Activated B cell treated with CpG ODN at 0.5 μM for 24 hours (primary cell): ENCODE data around the gene HMGA1. TPM values are rescaled to one million over a fixed set of nuclear protein-coding genes. Genes with fewer than 3 reads are reported as not detected.
"Not testable (repeated sequence)": the region's sequence is repeated elsewhere in the genome, so short reads cannot be mapped to it uniquely, and the experiment has no call there.

Source experiments
- ATAC-seq: fragments of 200-7000 bp; cut with Tn5 transposase; one replicate; pipeline ENCODE4 v1.10.0; 2021; ENCODE audit warnings: low read depth, mild to moderate bottlenecking, moderate library complexity
- CTCF ChIA-PET: fragments of 350-600 bp; sonication (Branson Sonifier 250); formaldehyde crosslinking; loops from one replicate; lab custom pipeline; 2021; ENCODE audit warnings: antibody characterized with exemption; lab: Charles Lee
- POLR2A ChIA-PET: fragments of 350-600 bp; sonication (Branson Sonifier 250); formaldehyde crosslinking; loops from one replicate; lab custom pipeline; 2021; ENCODE audit warnings: antibody characterized with exemption; lab: Charles Lee
- DNase-seq: peaks from one replicate; pipeline ENCODE4 v3.0.0; 2022
- H3K27ac Mint-ChIP-seq: one replicate; pipeline ENCODE4 v1.8.0; 2020; ENCODE audit warnings: mixed read lengths
- H3K27me3 Mint-ChIP-seq: one replicate; pipeline ENCODE4 v1.8.0; 2021; ENCODE audit warnings: mixed read lengths
- H3K36me3 Mint-ChIP-seq: one replicate; pipeline ENCODE4 v1.8.0; 2021; ENCODE audit warnings: low read depth, mixed read lengths
- H3K4me1 Mint-ChIP-seq: one replicate; pipeline ENCODE4 v1.8.0; 2021; ENCODE audit warnings: mixed read lengths
- H3K4me3 Mint-ChIP-seq: one replicate; pipeline ENCODE4 v1.8.0; 2020; ENCODE audit warnings: mild to moderate bottlenecking, mixed read lengths
- H3K9me3 Mint-ChIP-seq: one replicate; pipeline ENCODE4 v1.8.0; 2020; ENCODE audit warnings: mixed read lengths
- intact Hi-C: fragments of 100-400 bp; cut with micrococcal nuclease; formaldehyde crosslinking; loops from one replicate; pipeline ENCODE4 v1.15.1; 2024
- total RNA-seq: library from RNA; stranded (reverse); gene quantifications from 2 replicates; pipeline ENCODE4 v1.2.3, GENCODE V29; 2022
- TF ChIP-seq, protein P1 (sequence below): fragments of 200-600 bp; IDR thresholded peaks from one replicate; pipeline ENCODE4 v1.8.0; 2022; ENCODE audit warnings: antibody characterized with exemption, mild to moderate bottlenecking

The HMGA1 gene
- total RNA-seq, 1 donor from 2014 or later: 188 TPM

DNA sequence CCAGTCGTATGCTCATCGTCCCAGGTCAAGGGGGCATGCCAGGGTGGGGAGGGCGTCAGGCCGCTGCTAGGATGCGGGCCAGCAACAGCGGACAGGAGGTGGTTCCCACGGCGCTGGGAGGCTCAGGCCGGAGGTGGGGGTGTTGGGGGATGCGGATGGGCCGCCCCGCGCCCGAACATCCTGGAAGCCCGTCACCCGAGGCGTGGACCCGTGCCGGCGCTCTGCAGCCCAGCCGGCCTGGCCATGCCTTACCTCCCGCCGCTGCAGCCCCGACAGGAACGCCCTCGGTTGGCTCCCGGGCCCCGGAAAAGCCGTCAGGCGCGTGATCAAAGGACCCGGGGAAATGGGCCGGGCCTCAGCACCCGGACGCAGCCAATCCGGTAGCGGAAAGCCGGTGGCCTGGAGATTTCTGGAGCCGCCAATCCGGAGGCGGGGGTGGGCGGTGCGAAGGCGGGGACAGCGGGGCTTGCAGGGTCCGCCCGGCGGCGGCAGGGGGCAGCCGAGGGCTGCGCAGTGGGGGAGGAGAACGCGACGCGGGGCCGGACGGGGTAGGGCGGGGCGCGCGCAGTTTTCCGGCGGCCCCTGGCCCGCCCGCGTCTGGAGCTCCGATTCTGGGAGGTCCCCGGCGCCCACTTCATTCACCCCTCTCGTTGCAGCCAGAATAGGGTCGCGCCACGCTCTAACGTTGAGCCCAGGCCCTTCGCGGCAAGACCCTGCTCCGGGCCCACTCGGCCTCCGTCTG is 12.2 kb downstream of the HMGA1 start, which contains the start of gene SMIM29:
SMIM29 (minus strand) TSS at position 280 of the 742 bp plus-strand sequence. CDS start 1,215 bp downstream, outside the sequence.
- Mint-ChIP-seq H3K4me3 (peak within 1 kb of the TSS; percentile 95), H3K27me3 (no peaks in the 10 kb centered on the region), H3K27ac (peak within 1 kb of the TSS; percentile 96), H3K36me3 (peaks cover 28% of the 10 kb centered on the region), H3K4me1 (peaks cover 53% of the 10 kb centered on the region), H3K9me3 (no peaks in the 10 kb centered on the region)
- TF ChIP-seq, protein P1, sequence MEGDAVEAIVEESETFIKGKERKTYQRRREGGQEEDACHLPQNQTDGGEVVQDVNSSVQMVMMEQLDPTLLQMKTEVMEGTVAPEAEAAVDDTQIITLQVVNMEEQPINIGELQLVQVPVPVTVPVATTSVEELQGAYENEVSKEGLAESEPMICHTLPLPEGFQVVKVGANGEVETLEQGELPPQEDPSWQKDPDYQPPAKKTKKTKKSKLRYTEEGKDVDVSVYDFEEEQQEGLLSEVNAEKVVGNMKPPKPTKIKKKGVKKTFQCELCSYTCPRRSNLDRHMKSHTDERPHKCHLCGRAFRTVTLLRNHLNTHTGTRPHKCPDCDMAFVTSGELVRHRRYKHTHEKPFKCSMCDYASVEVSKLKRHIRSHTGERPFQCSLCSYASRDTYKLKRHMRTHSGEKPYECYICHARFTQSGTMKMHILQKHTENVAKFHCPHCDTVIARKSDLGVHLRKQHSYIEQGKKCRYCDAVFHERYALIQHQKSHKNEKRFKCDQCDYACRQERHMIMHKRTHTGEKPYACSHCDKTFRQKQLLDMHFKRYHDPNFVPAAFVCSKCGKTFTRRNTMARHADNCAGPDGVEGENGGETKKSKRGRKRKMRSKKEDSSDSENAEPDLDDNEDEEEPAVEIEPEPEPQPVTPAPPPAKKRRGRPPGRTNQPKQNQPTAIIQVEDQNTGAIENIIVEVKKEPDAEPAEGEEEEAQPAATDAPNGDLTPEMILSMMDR: no peak
- ChIA-PET POLR2A (interaction anchor here (0.5 to 5.1 kb wide), 19 partner anchors 9 to 360 kb away, joined by 3 to 70 read pairs (median 7); partner anchors contain the start of genes HMGA1, NUDT3 and RPS10), CTCF (interaction anchor here (0.6 to 5.4 kb wide), 26 partner anchors 12 to 891 kb away, joined by 3 to 168 read pairs (median 5); partner anchors contain the start of genes HMGA1, NUDT3 and RPS10)
- intact Hi-C loops: loop anchor here (1.0 to 5.0 kb wide), 11 partner anchors 12 to 993 kb away; partner anchors contain the start of gene NUDT3
- ATAC-seq (peak; percentile 90), DNase-seq (peak; percentile 98)

DNA sequence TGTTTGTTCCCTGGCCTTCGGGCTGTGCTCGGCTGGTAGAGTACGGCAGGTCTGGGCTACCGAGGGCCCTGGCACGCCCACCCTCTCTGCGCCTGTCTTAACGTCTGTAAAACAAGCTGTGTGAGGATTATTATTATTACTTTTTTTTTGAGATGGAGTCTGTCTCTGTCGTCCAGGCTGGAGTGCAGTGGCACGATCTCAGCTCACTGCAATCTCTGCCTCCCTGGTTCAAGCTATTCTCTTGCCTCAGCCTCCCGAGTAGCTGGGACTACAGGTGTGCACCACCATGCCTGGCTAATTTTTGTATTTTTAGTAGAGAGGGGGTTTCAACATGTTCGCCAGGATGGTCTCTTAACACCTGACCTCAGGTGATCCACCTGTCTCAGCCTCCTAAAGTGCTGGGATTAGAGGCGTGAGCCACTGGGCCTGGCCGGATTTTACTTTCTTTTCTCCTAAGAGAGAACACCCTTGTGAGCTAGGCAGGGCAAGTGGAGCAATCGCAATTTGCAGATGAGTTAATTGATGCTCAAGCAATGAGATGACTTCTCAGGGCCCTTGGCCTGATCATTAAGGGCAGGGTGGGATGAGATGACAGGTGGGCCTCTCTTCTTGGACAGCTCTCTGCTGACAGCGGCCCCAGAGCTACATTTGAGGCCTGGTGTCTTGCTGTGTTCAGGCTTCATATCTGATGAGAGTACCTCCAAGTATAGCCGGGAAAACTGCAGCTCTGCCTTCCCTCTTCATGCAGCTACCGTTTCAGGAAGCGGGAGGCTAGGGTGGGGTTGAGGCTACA is 13.0 kb downstream of the HMGA1 start:
- peaks cover 20% of the 10 kb centered on the region for H3K36me3 Mint-ChIP-seq
- peak overlapping the region; percentile 95 for H3K4me3 Mint-ChIP-seq
- DNase-seq (no peak), ATAC-seq (peak; percentile 39)
- H3K27ac Mint-ChIP-seq: peak overlapping the region; percentile 96
- CTCF ChIA-PET: interaction anchor here (0.6 to 5.4 kb wide), 26 partner anchors 13 to 890 kb away, joined by 3 to 168 read pairs (median 5); partner anchors contain the start of genes HMGA1, NUDT3 and RPS10
- intact Hi-C loops: loop anchor here (1.0 to 5.0 kb wide), 11 partner anchors 12 to 993 kb away; partner anchors contain the start of gene NUDT3
- no peaks in the 10 kb centered on the region for H3K27me3 Mint-ChIP-seq
- no peaks in the 10 kb centered on the region for H3K9me3 Mint-ChIP-seq
- POLR2A ChIA-PET: interaction anchor here (0.6 to 5.1 kb wide), 19 partner anchors 8 to 360 kb away, joined by 3 to 70 read pairs (median 7); partner anchors contain the start of genes HMGA1, NUDT3 and RPS10
- TF ChIP-seq, protein P1: no peak
- H3K4me1 Mint-ChIP-seq: peaks cover 48% of the 10 kb centered on the region

DNA sequence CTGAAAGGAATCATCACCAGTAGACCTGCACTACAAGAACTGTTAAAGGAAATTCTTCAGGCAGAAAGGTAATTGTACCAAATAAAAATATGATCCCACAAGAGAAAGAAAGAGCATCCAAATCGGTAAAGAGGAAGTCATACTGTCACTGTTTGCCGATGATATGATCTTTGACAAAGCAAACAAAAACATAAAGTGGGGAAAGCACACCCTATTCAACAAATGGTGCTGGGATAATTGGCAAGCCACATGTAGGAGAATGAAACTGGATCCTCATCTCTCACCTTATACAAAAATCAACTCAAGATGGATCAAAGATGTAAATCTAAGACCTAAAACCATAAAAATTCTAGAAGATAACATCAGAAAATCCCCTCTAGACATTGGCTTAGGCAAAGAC is 15.7 kb downstream of the HMGA1 start:
- H3K27ac Mint-ChIP-seq: peak overlapping the region; percentile 30
- ATAC-seq, H3K4me3 Mint-ChIP-seq, H3K9me3 Mint-ChIP-seq, CTCF ChIA-PET, intact Hi-C loops, H3K27me3 Mint-ChIP-seq, POLR2A ChIA-PET, DNase-seq, H3K36me3 Mint-ChIP-seq: not testable (repeated sequence)
- peaks cover 29% of the 10 kb centered on the region for H3K4me1 Mint-ChIP-seq

DNA sequence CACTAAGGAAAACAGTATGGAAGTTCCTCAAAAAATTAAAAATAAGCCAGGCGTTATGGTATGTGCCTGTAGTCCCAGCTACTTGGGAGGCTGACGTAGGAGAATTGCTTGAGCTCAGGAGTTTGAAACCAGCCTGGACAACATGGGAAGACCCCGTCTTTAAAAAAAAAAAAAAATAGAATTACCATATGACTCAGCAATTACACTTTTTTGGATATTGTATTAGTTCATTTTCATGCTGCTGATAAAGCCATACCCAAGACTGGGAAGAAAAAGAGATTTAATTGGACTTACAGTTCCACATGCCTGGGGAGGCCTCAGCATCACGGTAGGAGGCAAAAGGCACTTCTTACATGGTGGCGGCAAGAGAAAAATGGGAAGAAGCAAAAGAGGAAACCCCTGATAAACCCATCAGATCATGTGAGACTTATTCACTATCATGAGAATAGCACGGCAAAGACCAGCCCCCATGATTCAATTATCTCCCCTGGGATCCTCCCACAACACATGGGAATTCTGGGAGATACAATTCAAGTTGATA is 22.9 kb downstream of the HMGA1 start:
- H3K4me1 Mint-ChIP-seq: no peaks in the 10 kb centered on the region
- ChIA-PET POLR2A (no interaction called here), CTCF (no interaction called here)
- no peak for ATAC-seq
- peaks cover 6% of the 10 kb centered on the region for H3K9me3 Mint-ChIP-seq
- intact Hi-C loops: no loop called here
- H3K36me3 Mint-ChIP-seq: peaks cover 2% of the 10 kb centered on the region
- TF ChIP-seq, protein P1: no peak
- DNase-seq: no peak
- no peak overlapping the region for H3K4me3 Mint-ChIP-seq
- no peak overlapping the region for H3K27ac Mint-ChIP-seq
- no peaks in the 10 kb centered on the region for H3K27me3 Mint-ChIP-seq

DNA sequence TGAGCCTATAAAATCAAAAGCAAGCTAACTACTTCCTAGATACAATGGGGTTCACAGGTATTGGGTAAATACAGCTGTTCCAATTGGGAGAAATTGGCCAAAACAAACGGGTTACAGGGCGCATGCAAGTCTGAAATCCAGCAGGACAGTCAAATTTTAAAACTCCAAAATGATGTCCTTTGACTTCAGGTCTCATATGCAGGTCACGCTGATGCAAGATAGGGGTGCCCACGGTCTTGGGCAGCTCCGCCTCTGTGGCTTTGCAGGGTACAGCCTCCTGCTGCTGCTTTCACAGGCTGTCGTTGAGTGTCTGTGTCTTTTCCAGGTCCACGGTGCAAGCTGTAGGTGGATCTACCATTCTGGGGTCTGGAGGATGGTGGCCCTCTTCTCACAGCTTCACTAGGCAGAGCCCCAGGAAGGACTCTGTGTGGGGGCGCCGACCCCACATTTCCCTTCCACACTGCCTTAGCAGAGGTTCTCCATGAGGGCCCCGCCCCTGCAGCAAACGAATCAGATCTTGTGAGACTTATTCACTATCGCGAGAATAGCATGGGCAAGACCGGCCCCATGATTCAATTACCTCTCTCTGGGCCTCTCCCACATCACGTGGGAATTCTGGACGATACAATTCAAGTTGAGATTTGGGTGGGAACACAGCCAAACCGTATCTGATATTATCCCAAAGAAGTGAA is 24.0 kb downstream of the HMGA1 start:
- Mint-ChIP-seq H3K4me3 (no peak overlapping the region), H3K4me1 (no peaks in the 10 kb centered on the region), H3K36me3 (peaks cover 2% of the 10 kb centered on the region), H3K27me3 (no peaks in the 10 kb centered on the region), H3K9me3 (peaks cover 6% of the 10 kb centered on the region), H3K27ac (no peak overlapping the region)
- ATAC-seq: no peak
- ChIA-PET POLR2A (no interaction called here), CTCF (no interaction called here)
- TF ChIP-seq, protein P1: no peak
- DNase-seq: no peak
- intact Hi-C loops: no loop called here

DNA sequence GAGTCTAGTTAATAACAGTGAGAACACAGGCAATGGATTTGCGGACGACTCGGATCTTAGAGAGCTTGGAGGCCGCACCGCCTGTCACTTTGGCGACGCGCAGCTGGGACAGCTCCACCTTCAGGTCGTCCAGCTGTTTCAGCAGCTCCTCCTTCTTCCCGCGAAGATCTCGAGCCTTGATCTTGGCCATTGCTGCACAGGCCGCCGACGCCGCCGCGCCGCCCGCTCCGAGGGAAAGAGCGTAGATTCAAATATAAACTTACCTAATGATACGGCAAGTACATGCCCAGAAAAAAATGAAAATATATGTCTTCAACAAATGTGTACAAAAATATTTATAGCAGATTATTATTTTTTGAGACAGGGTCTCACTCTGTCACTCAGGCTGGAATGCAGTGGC is 26.8 kb downstream of the HMGA1 start:
- H3K4me1 Mint-ChIP-seq, ATAC-seq, H3K9me3 Mint-ChIP-seq, H3K36me3 Mint-ChIP-seq, DNase-seq, H3K27me3 Mint-ChIP-seq, CTCF ChIA-PET, H3K4me3 Mint-ChIP-seq, POLR2A ChIA-PET, intact Hi-C loops, H3K27ac Mint-ChIP-seq: not testable (repeated sequence)
